H9 (cell line): Measurements from ENCODE around the gene PDCD1. TPM values are rescaled to one million over a fixed set of nuclear protein-coding genes. Genes with fewer than 3 reads are reported as not detected.

Experiments
- DNase-seq: peaks from one replicate; pipeline ENCODE4 v3.0.0-alpha.2; 2017
- H2AFZ ChIP-seq: one replicate; pipeline ENCODE4 v1.6.1; 2013; ENCODE audit warnings: mild to moderate bottlenecking, low read length, control low read depth, moderate library complexity
- H2AK5ac ChIP-seq: 2 replicates; pipeline ENCODE4 v1.6.1; 2013; ENCODE audit warnings: low read length, control low read depth, mixed read lengths; ENCODE audit not compliant: insufficient read length
- H2BK120ac ChIP-seq: one replicate; pipeline ENCODE4 v1.6.1; 2013; ENCODE audit warnings: low read depth, mild to moderate bottlenecking, low read length, control low read depth, inconsistent platforms; ENCODE audit not compliant: poor library complexity, severe bottlenecking
- H2BK12ac ChIP-seq: 2 replicates; pipeline ENCODE4 v1.6.1; 2013; ENCODE audit warnings: low read length, control low read depth, mixed read lengths, low read depth; ENCODE audit not compliant: insufficient read length
- H2BK15ac ChIP-seq: 2 replicates; pipeline ENCODE4 v1.6.1; 2013; ENCODE audit warnings: low read depth, low read length, control low read depth
- H2BK20ac ChIP-seq: one replicate; pipeline ENCODE4 v1.6.1; 2013; ENCODE audit warnings: low read depth, mild to moderate bottlenecking, low read length, control low read depth, inconsistent platforms; ENCODE audit not compliant: poor library complexity, severe bottlenecking
- H2BK5ac ChIP-seq: 2 replicates; pipeline ENCODE4 v1.6.1; 2013; ENCODE audit warnings: low read length, control low read depth, mixed read lengths; ENCODE audit not compliant: insufficient read length
- H3K14ac ChIP-seq: 2 replicates; pipeline ENCODE4 v1.6.1; 2013; ENCODE audit warnings: low read length, control low read depth; ENCODE audit not compliant: insufficient read depth
- H3K18ac ChIP-seq: 2 replicates; pipeline ENCODE4 v1.6.1; 2013; ENCODE audit warnings: low read depth, mild to moderate bottlenecking, mixed read lengths, low read length, control low read depth; ENCODE audit not compliant: insufficient read length
- H3K23ac ChIP-seq: 2 replicates; pipeline ENCODE4 v1.6.1; 2013; ENCODE audit warnings: low read length, control low read depth, mixed read lengths, low read depth; ENCODE audit not compliant: insufficient read length
- H3K23me2 ChIP-seq: 2 replicates; pipeline ENCODE4 v1.6.1; 2013; ENCODE audit warnings: low read depth, mild to moderate bottlenecking, mixed read lengths, low read length, control low read depth; ENCODE audit not compliant: insufficient read length, poor library complexity, severe bottlenecking
- H3K27ac ChIP-seq: 2 replicates; pipeline ENCODE4 v1.5.1; 2013; ENCODE audit warnings: low read length, control low read depth, mixed read lengths, low read depth; ENCODE audit not compliant: insufficient read length
- H3K27me3 ChIP-seq: 2 replicates; pipeline ENCODE4 v1.6.1; 2013; ENCODE audit warnings: low read length, control low read depth, inconsistent platforms; ENCODE audit not compliant: insufficient read depth
- H3K4ac ChIP-seq: 2 replicates; pipeline ENCODE4 v1.6.1; 2013; ENCODE audit warnings: low read depth, mild to moderate bottlenecking, control low read depth, inconsistent platforms, low read length, moderate library complexity
- H3K4me1 ChIP-seq: 2 replicates; pipeline ENCODE4 v1.6.1; 2013; ENCODE audit warnings: low read length, control low read depth, inconsistent platforms; ENCODE audit not compliant: insufficient read depth
- H3K4me2 ChIP-seq: 2 replicates; pipeline ENCODE4 v1.6.1; 2013; ENCODE audit warnings: low read length, control low read depth, mixed read lengths; ENCODE audit not compliant: insufficient read length, insufficient read depth
- H3K56ac ChIP-seq: 2 replicates; pipeline ENCODE4 v1.6.1; 2013; ENCODE audit warnings: low read depth, mild to moderate bottlenecking, mixed read lengths, low read length, control low read depth; ENCODE audit not compliant: insufficient read length
- H3K79me1 ChIP-seq: 2 replicates; pipeline ENCODE4 v1.6.1; 2013; ENCODE audit warnings: low read depth, mild to moderate bottlenecking, moderate library complexity, low read length, control low read depth, inconsistent platforms; ENCODE audit not compliant: insufficient read depth, poor library complexity, severe bottlenecking
- H3K79me2 ChIP-seq: 2 replicates; pipeline ENCODE4 v1.6.1; 2013; ENCODE audit warnings: low read length, control low read depth, inconsistent platforms; ENCODE audit not compliant: insufficient read depth
- H3K9ac ChIP-seq: 2 replicates; pipeline ENCODE4 v1.6.1; 2013; ENCODE audit warnings: low read length, control low read depth, mixed read lengths; ENCODE audit not compliant: insufficient read length; ENCODE audit errors: extremely low read depth
- H3K9me3 ChIP-seq: one replicate; pipeline ENCODE4 v1.6.1; 2013; ENCODE audit warnings: low read depth, low read length, inconsistent platforms; ENCODE audit not compliant: control insufficient read depth
- H3T11ph ChIP-seq: one replicate; pipeline ENCODE4 v1.6.1; 2013; ENCODE audit warnings: mild to moderate bottlenecking, low read length, control low read depth, inconsistent platforms
- H4K20me1 ChIP-seq: one replicate; pipeline ENCODE4 v1.6.1; 2013; ENCODE audit not compliant: control insufficient read depth, insufficient read length, insufficient read depth
- H4K5ac ChIP-seq: 2 replicates; pipeline ENCODE4 v1.6.1; 2013; ENCODE audit warnings: low read depth, mild to moderate bottlenecking, mixed read lengths, low read length, control low read depth; ENCODE audit not compliant: insufficient read length
- H4K8ac ChIP-seq: replicated peaks from 2 replicates; pipeline ENCODE4 v1.6.1; 2013; ENCODE audit warnings: low read length, control low read depth, mixed read lengths, low read depth; ENCODE audit not compliant: insufficient read length
- H4K91ac ChIP-seq: 2 replicates; pipeline ENCODE4 v1.6.1; 2013; ENCODE audit warnings: low read depth, mild to moderate bottlenecking, moderate library complexity, mixed read lengths, low read length, control low read depth; ENCODE audit not compliant: insufficient read length
- H3K27ac Mint-ChIP-seq, 3 experiments: 2 replicates in 2 of 3; 3 replicates in 1 of 3; pipeline ENCODE4 v1.8.0; 2020 to 2021; ENCODE audit warnings: mixed read lengths in 3 of 3, mild to moderate bottlenecking in 1 of 3, moderate library complexity in 1 of 3
- H3K27me3 Mint-ChIP-seq: 2 replicates; pipeline ENCODE4 v1.8.0; 2021; ENCODE audit warnings: low read depth, mild to moderate bottlenecking, moderate library complexity, mixed read lengths
- H3K36me3 Mint-ChIP-seq, 3 experiments: 2 replicates in 2 of 3; 3 replicates in 1 of 3; pipeline ENCODE4 v1.8.0; 2020 to 2021; ENCODE audit warnings: low read depth in 3 of 3, mixed read lengths in 3 of 3; ENCODE audit not compliant: insufficient read depth in 1 of 3
- H3K4me1 Mint-ChIP-seq, 2 experiments: 2 replicates each; pipeline ENCODE4 v1.8.0; 2020; ENCODE audit warnings: mixed read lengths in 2 of 2
- H3K4me3 Mint-ChIP-seq, 2 experiments: 2 replicates in 1 of 2; 3 replicates in 1 of 2; pipeline ENCODE4 v1.8.0; 2020 to 2021; ENCODE audit warnings: mild to moderate bottlenecking in 2 of 2, mixed read lengths in 2 of 2, moderate library complexity in 1 of 2
- H3K9me3 Mint-ChIP-seq, 2 experiments: 2 replicates in 1 of 2; 3 replicates in 1 of 2; pipeline ENCODE4 v1.8.0; 2020; ENCODE audit warnings: mild to moderate bottlenecking in 2 of 2, mixed read lengths in 2 of 2, moderate library complexity in 1 of 2
- CTCF ChIP-seq: fragments of 200-600 bp; sonication (generic); conservative IDR thresholded peaks from 3 replicates; pipeline ENCODE4 v1.8.0; 2021; ENCODE audit warnings: antibody characterized with exemption, mild to moderate bottlenecking
- WGBS: extraction: QIAGEN DNeasy Blood & Tissue Kit; methylation state at CpG from one replicate; pipeline ENCODE4 v1.1.7; 2013; ENCODE audit warnings: missing lambda C conversion rate, low lambda C conversion rate, mixed read lengths; ENCODE audit not compliant: insufficient read length; ENCODE audit errors: extremely low coverage; 5-methylcytosine and 5-hydroxymethylcytosine counted together
- total RNA-seq: library from RNA; stranded (reverse); gene quantifications from 2 replicates; pipeline ENCODE4 v1.2.1, GENCODE V29; 2021

The PDCD1 gene
- total RNA-seq, 1 experiment from 2014 or later, result 1.6 TPM

- H3T11ph ChIP-seq, result no peak overlapping the region
- no peak overlapping the region for H2AFZ ChIP-seq
- Mint-ChIP-seq H3K27ac (no peak overlapping the region), H3K4me3 (no peak overlapping the region), H3K27me3 (peaks cover 9% of the 10 kb centered on the region), H3K4me1 (peaks cover 14 to 16% of the 10 kb centered on the region in 2 experiments), H3K36me3 (no peaks in the 10 kb centered on the region; a peak in 1 of 7 replicates), H3K9me3 (peaks cover 2 to 10% of the 10 kb centered on the region in 2 experiments; a peak in 4 of 5 replicates)
- no peaks in the 10 kb centered on the region for H3K79me1 ChIP-seq
- H3K79me2 ChIP-seq, result no peaks in the 10 kb centered on the region
- H3K56ac ChIP-seq, result no peak overlapping the region
- no peaks in the 10 kb centered on the region for H3K23me2 ChIP-seq
- H2BK5ac ChIP-seq, result no peak overlapping the region
- no peak overlapping the region for H2BK20ac ChIP-seq
- no peak for TF ChIP-seq CTCF
- H3K4ac ChIP-seq, result no peak overlapping the region
- H4K20me1 ChIP-seq, result no peaks in the 10 kb centered on the region
- no peak overlapping the region for H2BK15ac ChIP-seq
- no peak overlapping the region for H4K91ac ChIP-seq
- no peak overlapping the region for H4K5ac ChIP-seq
- no peak overlapping the region for H3K23ac ChIP-seq
- no peak overlapping the region for H3K27ac ChIP-seq
- H2AK5ac ChIP-seq, result no peak overlapping the region
- H3K4me1 ChIP-seq, result no peaks in the 10 kb centered on the region
- H4K8ac ChIP-seq, result no peak overlapping the region
- no peaks in the 10 kb centered on the region for H3K9me3 ChIP-seq
- no peak overlapping the region for H3K9ac ChIP-seq
- H3K4me2 ChIP-seq, result no peak overlapping the region
- no peak for DNase-seq
- H3K18ac ChIP-seq, result no peak overlapping the region
- no peak overlapping the region for H2BK120ac ChIP-seq
- no CpG with 5 or more reads among the region's 13 CpGs for WGBS
- H2BK12ac ChIP-seq, result no peak overlapping the region
- no peaks in the 10 kb centered on the region for H3K27me3 ChIP-seq
- no peak overlapping the region for H3K14ac ChIP-seq
Observed at GRCh38 chr2:241833101-241833663, 25.5 kb downstream of the PDCD1 start.
